Measurements from ENCODE around the gene GHRHR.

GHRHR gene

DNA sequence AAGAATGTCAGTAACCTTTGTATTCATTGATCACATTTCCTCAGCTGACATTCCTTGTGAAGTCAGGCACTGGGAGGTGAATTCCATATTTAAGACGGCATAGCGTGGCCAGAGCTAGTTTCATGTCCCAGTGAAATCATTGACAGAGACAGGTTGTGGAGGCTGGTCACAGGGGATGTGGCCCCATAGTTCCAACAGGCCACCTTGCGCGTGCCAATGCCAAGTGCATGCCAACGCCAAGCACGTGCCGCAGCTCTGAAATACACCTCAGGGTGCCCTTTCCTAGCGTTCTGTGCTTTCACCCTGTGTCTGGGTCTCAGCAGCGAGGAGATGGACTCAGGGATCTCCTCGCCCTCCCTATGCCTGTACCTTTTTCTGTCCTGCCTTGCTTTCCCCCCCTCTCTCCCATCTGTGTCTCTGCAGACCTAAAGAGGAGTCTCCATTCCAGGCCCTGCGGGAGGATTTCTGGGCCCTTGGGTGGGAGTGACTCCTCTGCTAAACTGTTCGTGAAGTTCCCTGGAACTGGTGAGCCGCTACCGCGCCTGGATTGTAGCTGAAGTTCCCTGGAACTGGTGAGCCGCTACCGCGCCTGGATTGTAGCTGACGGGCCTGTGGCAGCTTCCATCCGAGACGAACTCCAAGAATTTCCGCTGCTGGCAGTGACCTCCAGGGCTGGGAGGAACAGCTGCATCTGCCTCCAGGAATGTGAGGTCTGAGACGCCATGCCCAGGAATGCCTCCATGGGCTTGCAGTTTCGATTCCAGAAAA lies 32.4 kb upstream of the GHRHR start:
- Histone ChIP-seq H3K4me3 (ENCODE audit: low read length in 2 of 2) (no peak overlapping the region), H3K27ac (replicated peaks; ENCODE audit: low read length) (no peak overlapping the region), H2BK5ac (ENCODE audit: low read length) (no peak overlapping the region), H3K27me3 (ENCODE audit: control insufficient read depth in 3 of 3, insufficient read depth in 3 of 3, low read depth in 1 of 3, low read length in 3 of 3) (peaks cover 0 to 14% (median 0%) of the 10 kb centered on the region in 3 experiments), H3K14ac (ENCODE audit: low read length) (no peak overlapping the region), H3K9ac (ENCODE audit: low read depth, low read length, poor library complexity) (no peak overlapping the region), H2BK15ac (ENCODE audit: low read length) (peak overlapping the region; percentile 29), H3K79me1 (ENCODE audit: low read depth, low read length) (no peaks in the 10 kb centered on the region), H4K91ac (ENCODE audit: low read depth, low read length, poor library complexity) (no peak overlapping the region), H2AK5ac (ENCODE audit: low read depth, low read length) (no peak overlapping the region), H2BK120ac (ENCODE audit: low read depth, low read length) (no peak overlapping the region), H3K4me1 (ENCODE audit: control insufficient read depth in 2 of 2, insufficient read depth in 1 of 2, low read depth in 1 of 2, low read length in 2 of 2) (peaks cover 0 to 11% of the 10 kb centered on the region in 2 donors), H3K4me2 (ENCODE audit: insufficient read depth, low read length, poor library complexity, severe bottlenecking) (no peak overlapping the region), H3K23ac (ENCODE audit: low read depth, low read length, poor library complexity) (no peak overlapping the region), H3K4ac (ENCODE audit: low read length) (no peak overlapping the region), H3K9me3 (replicated peaks in 1 of 2; ENCODE audit: control insufficient read depth in 2 of 2, insufficient read depth in 1 of 2, low read depth in 1 of 2, low read length in 2 of 2) (peaks cover 3 to 6% of the 10 kb centered on the region in 2 donors), H4K8ac (ENCODE audit: low read depth, low read length) (peak overlapping the region; percentile 29), H2BK12ac (ENCODE audit: low read length) (no peak overlapping the region), H3K36me3 (replicated peaks in 1 of 2; ENCODE audit: control insufficient read depth in 2 of 2, insufficient read depth in 2 of 2, low read length in 2 of 2) (no peaks in the 10 kb centered on the region), H2AFZ (ENCODE audit: low read length) (no peak overlapping the region), H3K18ac (ENCODE audit: low read length) (no peak overlapping the region)
- no CpG with 5 or more reads among the region's 24 CpGs for WGBS, 2 donors (ENCODE audit: extremely low coverage in 2 of 2, insufficient read length in 2 of 2, insufficient replicate concordance in 1 of 2)
- DNase-seq (ENCODE audit: low spot score), result no peak

DNA sequence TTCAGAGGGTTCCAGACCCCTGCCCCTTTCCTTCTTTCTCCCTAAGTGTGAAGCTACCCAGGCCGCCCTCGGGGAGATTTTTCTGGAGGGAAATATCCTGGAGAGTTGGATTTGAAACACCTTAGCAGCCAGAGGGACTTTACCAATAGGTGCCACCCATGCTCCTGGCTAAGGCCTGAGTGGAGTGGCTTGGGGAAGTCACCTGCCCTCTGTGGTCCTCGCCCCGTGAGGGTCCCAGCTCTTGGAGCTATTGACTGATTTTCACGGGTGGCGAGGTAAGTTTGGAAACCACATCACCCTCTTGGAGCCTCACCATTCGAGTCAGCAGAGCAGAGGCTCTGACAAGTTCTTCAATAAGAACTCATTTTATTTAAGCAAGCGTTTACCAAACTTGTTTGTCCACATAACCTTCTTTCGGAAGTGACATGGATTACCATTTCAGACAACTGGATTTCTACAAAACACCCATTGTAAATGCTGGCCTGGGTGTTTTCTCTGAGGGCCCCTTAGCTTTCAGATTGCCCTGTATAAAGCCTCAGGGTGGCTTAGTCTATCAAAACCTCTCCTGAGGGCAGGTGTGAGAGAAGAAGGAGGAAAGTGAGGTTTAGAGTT lies 31.7 kb upstream of the GHRHR start:
- H2BK5ac ChIP-seq (ENCODE audit: low read length), result no peak overlapping the region
- H3K4me3 ChIP-seq (ENCODE audit: low read length in 2 of 2), result no peak overlapping the region
- no peak overlapping the region for H2BK120ac ChIP-seq (ENCODE audit: low read depth, low read length)
- H3K14ac ChIP-seq (ENCODE audit: low read length), result no peak overlapping the region
- H2AFZ ChIP-seq (ENCODE audit: low read length), result no peak overlapping the region
- H2BK12ac ChIP-seq (ENCODE audit: low read length), result peak overlapping the region; percentile 30
- peaks cover 0 to 14% (median 0%) of the 10 kb centered on the region in 3 experiments for H3K27me3 ChIP-seq (ENCODE audit: control insufficient read depth in 3 of 3, insufficient read depth in 3 of 3, low read depth in 1 of 3, low read length in 3 of 3)
- no peak overlapping the region for H4K8ac ChIP-seq (ENCODE audit: low read depth, low read length)
- no peak overlapping the region for H3K27ac ChIP-seq (replicated peaks; ENCODE audit: low read length)
- H3K4me2 ChIP-seq (ENCODE audit: insufficient read depth, low read length, poor library complexity, severe bottlenecking), result no peak overlapping the region
- no peak overlapping the region for H3K9ac ChIP-seq (ENCODE audit: low read depth, low read length, poor library complexity)
- H3K36me3 ChIP-seq (replicated peaks in 1 of 2; ENCODE audit: control insufficient read depth in 2 of 2, insufficient read depth in 2 of 2, low read length in 2 of 2), result no peaks in the 10 kb centered on the region
- peak overlapping the region; percentile 29 for H2BK15ac ChIP-seq (ENCODE audit: low read length)
- no peak overlapping the region for H3K23ac ChIP-seq (ENCODE audit: low read depth, low read length, poor library complexity)
- H3K79me1 ChIP-seq (ENCODE audit: low read depth, low read length), result no peaks in the 10 kb centered on the region
- H3K4me1 ChIP-seq (ENCODE audit: control insufficient read depth in 2 of 2, insufficient read depth in 1 of 2, low read depth in 1 of 2, low read length in 2 of 2), result peaks cover 0 to 11% of the 10 kb centered on the region in 2 donors
- no peak overlapping the region for H3K18ac ChIP-seq (ENCODE audit: low read length)
- DNase-seq (ENCODE audit: low spot score), result no peak
- no peak overlapping the region for H2AK5ac ChIP-seq (ENCODE audit: low read depth, low read length)
- H3K9me3 ChIP-seq (replicated peaks in 1 of 2; ENCODE audit: control insufficient read depth in 2 of 2, insufficient read depth in 1 of 2, low read depth in 1 of 2, low read length in 2 of 2), result peaks cover under 1 to 3% of the 10 kb centered on the region in 2 donors
- WGBS, 2 donors (ENCODE audit: extremely low coverage in 2 of 2, insufficient read length in 2 of 2, insufficient replicate concordance in 1 of 2), result no CpG with 5 or more reads among the region's 9 CpGs
- no peak overlapping the region for H4K91ac ChIP-seq (ENCODE audit: low read depth, low read length, poor library complexity)
- no peak overlapping the region for H3K4ac ChIP-seq (ENCODE audit: low read length)

- no peak overlapping the region for H3K27ac ChIP-seq (replicated peaks; ENCODE audit: low read length)
- H3K18ac ChIP-seq (ENCODE audit: low read length), result peak overlapping the region; percentile 74
- H4K8ac ChIP-seq (ENCODE audit: low read depth, low read length), result peak overlapping the region; percentile 70
Observed at GRCh38 chr7:30932562-30932961, 31.2 kb upstream of the GHRHR start.

More at GRCh38 chr7:30932562-30932961, 31.2 kb upstream of the GHRHR start:
- H2BK5ac ChIP-seq (ENCODE audit: low read length), result peak overlapping the region; percentile 43
- peak overlapping the region; percentile 30 for H2BK12ac ChIP-seq (ENCODE audit: low read length)
- H3K14ac ChIP-seq (ENCODE audit: low read length), result no peak overlapping the region
- H2AFZ ChIP-seq (ENCODE audit: low read length), result no peak overlapping the region
- H3K4me1 ChIP-seq (ENCODE audit: control insufficient read depth in 2 of 2, insufficient read depth in 1 of 2, low read depth in 1 of 2, low read length in 2 of 2), result peaks cover 0 to 11% of the 10 kb centered on the region in 2 donors
- H3K27me3 ChIP-seq (ENCODE audit: control insufficient read depth in 3 of 3, insufficient read depth in 3 of 3, low read depth in 1 of 3, low read length in 3 of 3), result peaks cover 0 to 14% (median 0%) of the 10 kb centered on the region in 3 experiments
- DNase-seq (ENCODE audit: low spot score), result no peak
- peak overlapping the region; percentile 38 for H2BK15ac ChIP-seq (ENCODE audit: low read length)
- peak overlapping the region; percentile 82 for H4K91ac ChIP-seq (ENCODE audit: low read depth, low read length, poor library complexity)
- H2BK120ac ChIP-seq (ENCODE audit: low read depth, low read length), result peak overlapping the region; percentile 30
- H3K23ac ChIP-seq (ENCODE audit: low read depth, low read length, poor library complexity), result no peak overlapping the region
- H3K79me1 ChIP-seq (ENCODE audit: low read depth, low read length), result no peaks in the 10 kb centered on the region
- peak overlapping the region; percentile 69 for H2AK5ac ChIP-seq (ENCODE audit: low read depth, low read length)
- H3K9ac ChIP-seq (ENCODE audit: low read depth, low read length, poor library complexity), result no peak overlapping the region
- H3K4me2 ChIP-seq (ENCODE audit: insufficient read depth, low read length, poor library complexity, severe bottlenecking), result no peak overlapping the region
- no peak overlapping the region for H3K4ac ChIP-seq (ENCODE audit: low read length)
- no CpG with 5 or more reads among the region's 6 CpGs for WGBS, 2 donors (ENCODE audit: extremely low coverage in 2 of 2, insufficient read length in 2 of 2, insufficient replicate concordance in 1 of 2)
- no peak overlapping the region for H3K4me3 ChIP-seq (ENCODE audit: low read length in 2 of 2)
- H3K36me3 ChIP-seq (replicated peaks in 1 of 2; ENCODE audit: control insufficient read depth in 2 of 2, insufficient read depth in 2 of 2, low read length in 2 of 2), result no peaks in the 10 kb centered on the region
- H3K9me3 ChIP-seq (replicated peaks in 1 of 2; ENCODE audit: control insufficient read depth in 2 of 2, insufficient read depth in 1 of 2, low read depth in 1 of 2, low read length in 2 of 2), result no peaks in the 10 kb centered on the region

All from neuronal stem cell (in vitro differentiated cells).